GM21423 (cell line): ENCODE measurements around the gene EFNA5.

ENCODE experiments used
- ATAC-seq: cut with Tn5 transposase; IDR thresholded peaks from one replicate; pipeline ENCODE4 v1.9.1; 2021; ENCODE audit warnings: mild to moderate bottlenecking, moderate library complexity; ENCODE audit not compliant: unreplicated experiment

EFNA5 gene

GRCh38 chr5:107673039-107673367 is 2.3 kb upstream of the EFNA5 start:
- ATAC-seq: no peak

- ATAC-seq: peak; percentile 19
These were observed 1.7 kb upstream of the EFNA5 start for GRCh38 chr5:107672211-107673038.

- ATAC-seq: no peak
These were observed 1.0 kb upstream of the EFNA5 start for GRCh38 chr5:107671742-107672210.

- no peak for ATAC-seq
These were observed 428 bp downstream of the EFNA5 start for GRCh38 chr5:107670087-107670931.

- ATAC-seq: no peak
These were observed 1.4 kb downstream of the EFNA5 start for GRCh38 chr5:107669096-107670031.

- ATAC-seq: no peak
These were observed 2.3 kb downstream of the EFNA5 start for GRCh38 chr5:107668154-107669095.

- ATAC-seq: no peak
These were observed 4.6 kb downstream of the EFNA5 start for GRCh38 chr5:107666051-107666655.

GRCh38 chr5:107665036-107665570 is 5.6 kb downstream of the EFNA5 start:
- ATAC-seq: no peak

- ATAC-seq: no peak
These were observed 7.0 kb downstream of the EFNA5 start for GRCh38 chr5:107663697-107664096.

- no peak for ATAC-seq
These were observed 9.1 kb downstream of the EFNA5 start for GRCh38 chr5:107661650-107662044.

GRCh38 chr5:107661038-107661649 is 9.6 kb downstream of the EFNA5 start:
- no peak for ATAC-seq

GRCh38 chr5:107658528-107658927 is 12.2 kb downstream of the EFNA5 start:
- no peak for ATAC-seq

- no peak for ATAC-seq
These were observed 14.9 kb downstream of the EFNA5 start for GRCh38 chr5:107655831-107656230.

- ATAC-seq: no peak
These were observed 15.9 kb downstream of the EFNA5 start for GRCh38 chr5:107654827-107655226.

GRCh38 chr5:107653685-107654084 is 17.1 kb downstream of the EFNA5 start:
- no peak for ATAC-seq

- no peak for ATAC-seq
These were observed 17.7 kb downstream of the EFNA5 start for GRCh38 chr5:107652839-107653607.

GRCh38 chr5:107652408-107652807 is 18.3 kb downstream of the EFNA5 start:
- no peak for ATAC-seq

GRCh38 chr5:107651325-107651724 is 19.4 kb downstream of the EFNA5 start:
- no peak for ATAC-seq
